HepG2 (cell line): ENCODE results near the gene BLOC1S4. TPM values are rescaled to one million over a fixed set of nuclear protein-coding genes. Genes with fewer than 3 reads are reported as not detected.

Experiments used
- ATAD3A ChIP-seq: sonication (generic); formaldehyde crosslinking; IDR thresholded peaks from 2 replicates; pipeline ENCODE4 v1.4.0; 2020; ENCODE audit warnings: missing genetic modification reagents
- FOXM1 ChIP-seq: sonication (generic); formaldehyde crosslinking; IDR thresholded peaks from 2 replicates; pipeline ENCODE4 v1.5.0; 2020; ENCODE audit warnings: missing genetic modification reagents
- HMG20B ChIP-seq: conservative IDR thresholded peaks from 2 replicates; pipeline ENCODE4 v1.6.1; 2016; ENCODE audit warnings: missing genetic modification reagents, missing compliant biosample characterization
- JUND ChIP-seq: sonication (generic); formaldehyde crosslinking; IDR thresholded peaks from 2 replicates; pipeline ENCODE4 v1.8.0; 2022; ENCODE audit warnings: mild to moderate bottlenecking, missing genetic modification reagents
- KAT8 ChIP-seq: IDR thresholded peaks from 2 replicates; pipeline ENCODE4 v1.6.1; 2016; ENCODE audit warnings: missing genetic modification reagents, missing compliant biosample characterization
- MBD4 ChIP-seq: IDR thresholded peaks from 2 replicates; pipeline ENCODE4 v1.6.1; 2012; ENCODE audit warnings: low read length, inconsistent platforms, borderline replicate concordance
- MED8 ChIP-seq: sonication (generic); formaldehyde crosslinking; IDR thresholded peaks from 2 replicates; pipeline ENCODE4 v1.8.1; 2023; ENCODE audit warnings: mild to moderate bottlenecking, missing genetic modification reagents; ENCODE audit not compliant: insufficient replicate concordance
- NR1H2 ChIP-seq: sonication (generic); formaldehyde crosslinking; IDR thresholded peaks from 2 replicates; pipeline ENCODE4 v1.8.1; 2022; ENCODE audit warnings: low read depth, missing genetic modification reagents, borderline replicate concordance
- SAP130 ChIP-seq: IDR thresholded peaks from 2 replicates; pipeline ENCODE4 v1.6.1; 2016; ENCODE audit warnings: low read depth
- SETDB1 ChIP-seq: sonication (generic); formaldehyde crosslinking; IDR thresholded peaks from 2 replicates; pipeline ENCODE4 v1.5.1; 2020; ENCODE audit warnings: missing genetic modification reagents, mild to moderate bottlenecking, borderline replicate concordance
- SRSF4 ChIP-seq: fragments of 200-400 bp; formaldehyde crosslinking; IDR thresholded peaks from one replicate; pipeline ENCODE4 v1.6.1; 2018; ENCODE audit warnings: mild to moderate bottlenecking, low read depth, low read length, moderate library complexity; ENCODE audit not compliant: poor library complexity, severe bottlenecking
- STAG1 ChIP-seq: sonication (generic); formaldehyde crosslinking; IDR thresholded peaks from 2 replicates; pipeline ENCODE4 v1.4.0; 2020; ENCODE audit warnings: missing genetic modification reagents
- ZNF225 ChIP-seq: sonication (generic); formaldehyde crosslinking; IDR thresholded peaks from 2 replicates; pipeline ENCODE4 v1.4.0; 2020; ENCODE audit warnings: mild to moderate bottlenecking, missing genetic modification reagents
- ZNF343 ChIP-seq: sonication (generic); formaldehyde crosslinking; IDR thresholded peaks from 2 replicates; pipeline ENCODE4 v1.4.0; 2020; ENCODE audit warnings: mild to moderate bottlenecking, missing genetic modification reagents
- ZNF614 ChIP-seq: IDR thresholded peaks from 2 replicates; pipeline ENCODE4 v1.6.1; 2018; ENCODE audit warnings: missing biosample characterization, missing genetic modification reagents, inconsistent platforms, borderline replicate concordance
- polyA plus RNA-seq, 8 experiments: library from polyadenylated mRNA; depleted of rRNA in 3 of 8; stranded (reverse) in 7 of 8; unstranded in 1 of 8; fragments of >200 nt; fragmentation: Illumina TruSeq in 4 of 8; extraction: Trizol in 4 of 8; gene quantifications; 2 replicates each; pipeline versions ENCODE4 v1.2.1 to v1.2.3, GENCODE V29; 2011 to 2016; ENCODE audit warnings: low read depth in 4 of 8, missing spikeins in 1 of 8, mixed read lengths in 1 of 8; ENCODE audit not compliant: insufficient read depth in 1 of 8
- total RNA-seq, 5 experiments: library from RNA; depleted of rRNA; stranded (reverse); fragments of >200 nt; fragmentation: Illumina TruSeq; extraction: Trizol; gene quantifications; 2 replicates each; pipeline ENCODE4 v1.2.3, GENCODE V29; 2016; ENCODE audit warnings: low read depth in 1 of 5
- TF ChIP-seq, protein P1 (sequence below): sonication (generic); formaldehyde crosslinking; IDR thresholded peaks from 2 replicates; pipeline ENCODE4 v1.5.0; 2020; ENCODE audit warnings: mild to moderate bottlenecking, low read depth, missing genetic modification reagents, borderline replicate concordance
- TF ChIP-seq, protein P2 (sequence below): sonication (generic); formaldehyde crosslinking; IDR thresholded peaks from 2 replicates; pipeline ENCODE4 v1.5.0; 2020; ENCODE audit warnings: mild to moderate bottlenecking, missing genetic modification reagents, borderline replicate concordance
- TF ChIP-seq, protein P3 (sequence below): IDR thresholded peaks from 2 replicates; pipeline ENCODE4 v1.6.1; 2018; ENCODE audit warnings: missing genetic modification reagents, mild to moderate bottlenecking, missing compliant biosample characterization
- TF ChIP-seq, protein P4 (sequence below): IDR thresholded peaks from 2 replicates; pipeline ENCODE4 v1.6.1; 2016; ENCODE audit warnings: low read depth, missing genetic modification reagents, missing compliant biosample characterization

BLOC1S4 gene
- total and polyA plus RNA-seq, 2 of the 13 experiments (the other 11 are each of a cell fraction or from before 2014, with no cell fraction given), result 15.5 to 20.9 TPM

DNA sequence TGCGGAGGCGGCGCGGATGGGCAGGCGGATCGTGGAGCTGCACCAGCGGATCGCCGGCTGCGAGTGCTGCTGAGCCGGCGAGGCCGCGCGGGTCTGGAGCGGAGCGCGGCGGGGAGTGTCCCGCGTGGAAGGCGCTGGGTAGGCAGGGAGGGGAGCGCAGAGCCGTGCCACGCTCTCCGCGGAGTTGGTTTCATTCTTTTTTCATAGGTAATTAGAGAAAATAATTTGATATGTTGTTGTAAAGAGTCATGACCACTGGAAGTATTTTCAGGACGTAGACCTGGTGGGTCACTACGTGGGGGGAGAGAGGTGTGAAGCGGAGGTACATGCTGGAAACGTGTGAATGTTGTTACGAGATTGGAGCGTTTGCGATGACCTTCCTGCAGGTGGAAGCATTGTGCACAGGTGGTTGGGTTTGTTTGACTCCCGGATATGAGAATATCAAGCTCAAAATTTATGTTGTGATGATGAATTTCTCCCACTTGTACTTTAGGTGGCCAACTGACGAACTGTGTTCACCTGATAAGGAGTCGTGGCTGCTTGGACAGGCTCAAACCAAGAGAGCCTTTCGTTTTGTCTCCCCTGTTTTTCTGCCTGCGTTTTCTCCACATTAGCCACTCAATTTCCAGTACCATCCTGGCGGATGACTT lies 41.3 kb upstream of the BLOC1S4 start (continued):
- TF ChIP-seq FOXM1 (CRISPR knock-in tag) (no peak), SETDB1 (CRISPR knock-in tag) (no peak), KAT8 (CRISPR knock-in tag) (0 out of 2 replicates have a peak, but pooled peaks have one; percentile 21), HMG20B (CRISPR knock-in tag) (no peak), ZNF614 (CRISPR knock-in tag) (no peak), SRSF4 (no peak), NR1H2 (no peak), MBD4 (no peak), ATAD3A (CRISPR knock-in tag) (no peak), ZNF225 (CRISPR knock-in tag) (no peak), STAG1 (CRISPR knock-in tag) (peak; percentile 41), JUND (no peak), SAP130 (CRISPR knock-in tag) (peak; percentile 62; the same call in 1 of the 2 replicates), ZNF343 (no peak), MED8 (CRISPR knock-in tag) (peak; percentile 39)
- TF ChIP-seq, protein P1, sequence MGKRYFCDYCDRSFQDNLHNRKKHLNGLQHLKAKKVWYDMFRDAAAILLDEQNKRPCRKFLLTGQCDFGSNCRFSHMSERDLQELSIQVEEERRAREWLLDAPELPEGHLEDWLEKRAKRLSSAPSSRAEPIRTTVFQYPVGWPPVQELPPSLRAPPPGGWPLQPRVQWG (CRISPR knock-in tag), result no peak
- TF ChIP-seq, protein P2, sequence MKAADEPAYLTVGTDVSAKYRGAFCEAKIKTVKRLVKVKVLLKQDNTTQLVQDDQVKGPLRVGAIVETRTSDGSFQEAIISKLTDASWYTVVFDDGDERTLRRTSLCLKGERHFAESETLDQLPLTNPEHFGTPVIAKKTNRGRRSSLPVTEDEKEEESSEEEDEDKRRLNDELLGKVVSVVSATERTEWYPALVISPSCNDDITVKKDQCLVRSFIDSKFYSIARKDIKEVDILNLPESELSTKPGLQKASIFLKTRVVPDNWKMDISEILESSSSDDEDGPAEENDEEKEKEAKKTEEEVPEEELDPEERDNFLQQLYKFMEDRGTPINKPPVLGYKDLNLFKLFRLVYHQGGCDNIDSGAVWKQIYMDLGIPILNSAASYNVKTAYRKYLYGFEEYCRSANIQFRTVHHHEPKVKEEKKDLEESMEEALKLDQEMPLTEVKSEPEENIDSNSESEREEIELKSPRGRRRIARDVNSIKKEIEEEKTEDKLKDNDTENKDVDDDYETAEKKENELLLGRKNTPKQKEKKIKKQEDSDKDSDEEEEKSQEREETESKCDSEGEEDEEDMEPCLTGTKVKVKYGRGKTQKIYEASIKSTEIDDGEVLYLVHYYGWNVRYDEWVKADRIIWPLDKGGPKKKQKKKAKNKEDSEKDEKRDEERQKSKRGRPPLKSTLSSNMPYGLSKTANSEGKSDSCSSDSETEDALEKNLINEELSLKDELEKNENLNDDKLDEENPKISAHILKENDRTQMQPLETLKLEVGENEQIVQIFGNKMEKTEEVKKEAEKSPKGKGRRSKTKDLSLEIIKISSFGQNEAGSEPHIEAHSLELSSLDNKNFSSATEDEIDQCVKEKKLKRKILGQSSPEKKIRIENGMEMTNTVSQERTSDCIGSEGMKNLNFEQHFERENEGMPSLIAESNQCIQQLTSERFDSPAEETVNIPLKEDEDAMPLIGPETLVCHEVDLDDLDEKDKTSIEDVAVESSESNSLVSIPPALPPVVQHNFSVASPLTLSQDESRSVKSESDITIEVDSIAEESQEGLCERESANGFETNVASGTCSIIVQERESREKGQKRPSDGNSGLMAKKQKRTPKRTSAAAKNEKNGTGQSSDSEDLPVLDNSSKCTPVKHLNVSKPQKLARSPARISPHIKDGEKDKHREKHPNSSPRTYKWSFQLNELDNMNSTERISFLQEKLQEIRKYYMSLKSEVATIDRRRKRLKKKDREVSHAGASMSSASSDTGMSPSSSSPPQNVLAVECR (CRISPR knock-in tag), result peak; percentile 39
- TF ChIP-seq, protein P3, sequence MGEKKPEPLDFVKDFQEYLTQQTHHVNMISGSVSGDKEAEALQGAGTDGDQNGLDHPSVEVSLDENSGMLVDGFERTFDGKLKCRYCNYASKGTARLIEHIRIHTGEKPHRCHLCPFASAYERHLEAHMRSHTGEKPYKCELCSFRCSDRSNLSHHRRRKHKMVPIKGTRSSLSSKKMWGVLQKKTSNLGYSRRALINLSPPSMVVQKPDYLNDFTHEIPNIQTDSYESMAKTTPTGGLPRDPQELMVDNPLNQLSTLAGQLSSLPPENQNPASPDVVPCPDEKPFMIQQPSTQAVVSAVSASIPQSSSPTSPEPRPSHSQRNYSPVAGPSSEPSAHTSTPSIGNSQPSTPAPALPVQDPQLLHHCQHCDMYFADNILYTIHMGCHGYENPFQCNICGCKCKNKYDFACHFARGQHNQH (CRISPR knock-in tag), result no peak
- TF ChIP-seq, protein P4, sequence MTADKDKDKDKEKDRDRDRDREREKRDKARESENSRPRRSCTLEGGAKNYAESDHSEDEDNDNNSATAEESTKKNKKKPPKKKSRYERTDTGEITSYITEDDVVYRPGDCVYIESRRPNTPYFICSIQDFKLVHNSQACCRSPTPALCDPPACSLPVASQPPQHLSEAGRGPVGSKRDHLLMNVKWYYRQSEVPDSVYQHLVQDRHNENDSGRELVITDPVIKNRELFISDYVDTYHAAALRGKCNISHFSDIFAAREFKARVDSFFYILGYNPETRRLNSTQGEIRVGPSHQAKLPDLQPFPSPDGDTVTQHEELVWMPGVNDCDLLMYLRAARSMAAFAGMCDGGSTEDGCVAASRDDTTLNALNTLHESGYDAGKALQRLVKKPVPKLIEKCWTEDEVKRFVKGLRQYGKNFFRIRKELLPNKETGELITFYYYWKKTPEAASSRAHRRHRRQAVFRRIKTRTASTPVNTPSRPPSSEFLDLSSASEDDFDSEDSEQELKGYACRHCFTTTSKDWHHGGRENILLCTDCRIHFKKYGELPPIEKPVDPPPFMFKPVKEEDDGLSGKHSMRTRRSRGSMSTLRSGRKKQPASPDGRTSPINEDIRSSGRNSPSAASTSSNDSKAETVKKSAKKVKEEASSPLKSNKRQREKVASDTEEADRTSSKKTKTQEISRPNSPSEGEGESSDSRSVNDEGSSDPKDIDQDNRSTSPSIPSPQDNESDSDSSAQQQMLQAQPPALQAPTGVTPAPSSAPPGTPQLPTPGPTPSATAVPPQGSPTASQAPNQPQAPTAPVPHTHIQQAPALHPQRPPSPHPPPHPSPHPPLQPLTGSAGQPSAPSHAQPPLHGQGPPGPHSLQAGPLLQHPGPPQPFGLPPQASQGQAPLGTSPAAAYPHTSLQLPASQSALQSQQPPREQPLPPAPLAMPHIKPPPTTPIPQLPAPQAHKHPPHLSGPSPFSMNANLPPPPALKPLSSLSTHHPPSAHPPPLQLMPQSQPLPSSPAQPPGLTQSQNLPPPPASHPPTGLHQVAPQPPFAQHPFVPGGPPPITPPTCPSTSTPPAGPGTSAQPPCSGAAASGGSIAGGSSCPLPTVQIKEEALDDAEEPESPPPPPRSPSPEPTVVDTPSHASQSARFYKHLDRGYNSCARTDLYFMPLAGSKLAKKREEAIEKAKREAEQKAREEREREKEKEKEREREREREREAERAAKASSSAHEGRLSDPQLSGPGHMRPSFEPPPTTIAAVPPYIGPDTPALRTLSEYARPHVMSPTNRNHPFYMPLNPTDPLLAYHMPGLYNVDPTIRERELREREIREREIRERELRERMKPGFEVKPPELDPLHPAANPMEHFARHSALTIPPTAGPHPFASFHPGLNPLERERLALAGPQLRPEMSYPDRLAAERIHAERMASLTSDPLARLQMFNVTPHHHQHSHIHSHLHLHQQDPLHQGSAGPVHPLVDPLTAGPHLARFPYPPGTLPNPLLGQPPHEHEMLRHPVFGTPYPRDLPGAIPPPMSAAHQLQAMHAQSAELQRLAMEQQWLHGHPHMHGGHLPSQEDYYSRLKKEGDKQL, result no peak
